Parathyroid adenoma (tissue), 2 donors: Measurements from ENCODE around the gene OS9.

Experiments used
- H2AFZ ChIP-seq: fragments of 300-600 bp; sonication (generic); one replicate; pipeline ENCODE4 v1.7.0; 2017; ENCODE audit warnings: antibody characterized with exemption, mild to moderate bottlenecking
- H3K27ac ChIP-seq: fragments of 300-600 bp; sonication (generic); one replicate; pipeline ENCODE4 v1.7.0; 2017
- H3K27me3 ChIP-seq: fragments of 300-600 bp; sonication (generic); one replicate; pipeline ENCODE4 v1.7.0; 2017; ENCODE audit warnings: low read length; ENCODE audit not compliant: control insufficient read depth, insufficient read depth
- H3K36me3 ChIP-seq: fragments of 300-600 bp; sonication (generic); one replicate; pipeline ENCODE4 v1.7.0; 2017; ENCODE audit warnings: low read length; ENCODE audit not compliant: control insufficient read depth, insufficient read depth
- H3K4me1 ChIP-seq: fragments of 300-600 bp; sonication (generic); one replicate; pipeline ENCODE4 v1.7.0; 2017; ENCODE audit warnings: control low read depth
- H3K4me2 ChIP-seq: fragments of 300-600 bp; sonication (generic); one replicate; pipeline ENCODE4 v1.7.0; 2017; ENCODE audit warnings: low read length
- H3K4me3 ChIP-seq: fragments of 300-600 bp; sonication (generic); one replicate; pipeline ENCODE4 v1.7.0; 2017; ENCODE audit warnings: low read depth, low read length
- H3K79me2 ChIP-seq: fragments of 300-600 bp; sonication (generic); one replicate; pipeline ENCODE4 v1.7.0; 2017; ENCODE audit warnings: control low read depth
- H3K9ac ChIP-seq: fragments of 300-600 bp; sonication (generic); one replicate; pipeline ENCODE4 v1.7.0; 2017; ENCODE audit warnings: mild to moderate bottlenecking
- H3K9me3 ChIP-seq: fragments of 300-600 bp; sonication (generic); one replicate; pipeline ENCODE4 v1.7.0; 2017; ENCODE audit warnings: low read length; ENCODE audit not compliant: control insufficient read depth
- TF ChIP-seq, protein P1 (sequence below): fragments of 300-600 bp; sonication (generic); IDR thresholded peaks from one replicate; pipeline ENCODE4 v1.7.0; 2017; ENCODE audit warnings: antibody characterized with exemption, mild to moderate bottlenecking
- donor health status: primary hyperparathyroidism.

Gene OS9

DNA sequence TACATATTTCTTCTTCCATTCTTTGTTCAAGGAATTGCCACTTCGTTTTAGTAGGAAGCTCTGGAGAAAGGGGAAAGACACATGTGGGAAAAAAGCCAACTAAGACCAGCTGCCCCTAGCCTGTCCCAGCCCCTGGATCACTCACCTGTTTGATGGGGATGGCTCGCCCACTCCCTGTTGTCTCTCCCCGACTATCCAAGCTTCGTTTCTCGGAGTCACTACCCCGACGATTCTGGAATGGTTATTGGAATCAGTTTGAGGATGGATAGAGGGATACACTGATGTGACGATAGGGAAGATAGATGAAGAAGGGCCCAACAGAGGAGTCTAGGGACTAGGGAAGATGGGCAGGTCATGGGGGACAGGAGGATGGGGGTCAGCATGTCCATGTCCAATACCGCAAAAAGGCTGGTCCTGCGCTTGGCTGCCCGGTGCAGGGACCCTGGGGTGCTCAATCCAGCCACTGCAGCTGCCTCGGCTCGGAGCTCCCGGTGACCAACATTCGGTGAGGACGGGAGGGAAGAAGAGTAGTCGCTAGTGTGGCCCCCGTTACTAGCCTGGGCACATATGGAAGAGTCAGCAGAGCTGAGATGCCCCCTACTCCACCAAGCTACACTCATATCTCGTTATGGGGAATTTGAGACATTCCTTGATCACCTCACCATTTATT lies 37.6 kb downstream of the OS9 start:
- Histone ChIP-seq H2AFZ (no peak overlapping the region), H3K27me3 (no peaks in the 10 kb centered on the region), H3K9ac (no peak overlapping the region), H3K36me3 (no peaks in the 10 kb centered on the region), H3K9me3 (no peaks in the 10 kb centered on the region), H3K4me3 (no peak overlapping the region), H3K27ac (no peak overlapping the region), H3K4me1 (peaks cover 16% of the 10 kb centered on the region), H3K79me2 (no peaks in the 10 kb centered on the region), H3K4me2 (no peak overlapping the region)
- TF ChIP-seq, protein P1, sequence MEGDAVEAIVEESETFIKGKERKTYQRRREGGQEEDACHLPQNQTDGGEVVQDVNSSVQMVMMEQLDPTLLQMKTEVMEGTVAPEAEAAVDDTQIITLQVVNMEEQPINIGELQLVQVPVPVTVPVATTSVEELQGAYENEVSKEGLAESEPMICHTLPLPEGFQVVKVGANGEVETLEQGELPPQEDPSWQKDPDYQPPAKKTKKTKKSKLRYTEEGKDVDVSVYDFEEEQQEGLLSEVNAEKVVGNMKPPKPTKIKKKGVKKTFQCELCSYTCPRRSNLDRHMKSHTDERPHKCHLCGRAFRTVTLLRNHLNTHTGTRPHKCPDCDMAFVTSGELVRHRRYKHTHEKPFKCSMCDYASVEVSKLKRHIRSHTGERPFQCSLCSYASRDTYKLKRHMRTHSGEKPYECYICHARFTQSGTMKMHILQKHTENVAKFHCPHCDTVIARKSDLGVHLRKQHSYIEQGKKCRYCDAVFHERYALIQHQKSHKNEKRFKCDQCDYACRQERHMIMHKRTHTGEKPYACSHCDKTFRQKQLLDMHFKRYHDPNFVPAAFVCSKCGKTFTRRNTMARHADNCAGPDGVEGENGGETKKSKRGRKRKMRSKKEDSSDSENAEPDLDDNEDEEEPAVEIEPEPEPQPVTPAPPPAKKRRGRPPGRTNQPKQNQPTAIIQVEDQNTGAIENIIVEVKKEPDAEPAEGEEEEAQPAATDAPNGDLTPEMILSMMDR = no peak

DNA sequence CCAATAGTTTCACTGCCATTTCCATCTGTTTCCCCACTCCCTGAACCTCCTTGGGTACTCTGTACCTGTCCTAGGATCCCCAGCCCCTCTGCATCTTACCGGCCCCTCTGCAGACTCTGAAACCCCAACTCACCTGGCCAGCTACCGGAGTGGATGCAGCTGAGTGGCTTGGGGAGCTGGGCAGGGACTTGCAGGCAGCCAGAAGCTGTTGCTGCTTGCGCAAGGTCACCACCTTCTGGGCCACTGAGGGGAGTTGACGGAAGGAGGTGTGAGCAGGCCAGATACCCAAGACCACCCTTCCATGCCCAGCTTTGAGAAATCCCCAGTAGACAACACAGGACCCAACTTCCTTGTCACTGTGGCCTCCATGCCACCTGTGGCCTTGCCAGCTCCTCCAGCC lies 38.3 kb downstream of the OS9 start:
- no peak overlapping the region for H2AFZ ChIP-seq
- H3K36me3 ChIP-seq = no peaks in the 10 kb centered on the region
- peaks cover 18% of the 10 kb centered on the region for H3K4me1 ChIP-seq
- H3K4me2 ChIP-seq = no peak overlapping the region
- no peaks in the 10 kb centered on the region for H3K9me3 ChIP-seq
- H3K27ac ChIP-seq = no peak overlapping the region
- TF ChIP-seq, protein P1 = no peak
- no peaks in the 10 kb centered on the region for H3K79me2 ChIP-seq
- H3K9ac ChIP-seq = no peak overlapping the region
- no peak overlapping the region for H3K4me3 ChIP-seq
- no peaks in the 10 kb centered on the region for H3K27me3 ChIP-seq

DNA sequence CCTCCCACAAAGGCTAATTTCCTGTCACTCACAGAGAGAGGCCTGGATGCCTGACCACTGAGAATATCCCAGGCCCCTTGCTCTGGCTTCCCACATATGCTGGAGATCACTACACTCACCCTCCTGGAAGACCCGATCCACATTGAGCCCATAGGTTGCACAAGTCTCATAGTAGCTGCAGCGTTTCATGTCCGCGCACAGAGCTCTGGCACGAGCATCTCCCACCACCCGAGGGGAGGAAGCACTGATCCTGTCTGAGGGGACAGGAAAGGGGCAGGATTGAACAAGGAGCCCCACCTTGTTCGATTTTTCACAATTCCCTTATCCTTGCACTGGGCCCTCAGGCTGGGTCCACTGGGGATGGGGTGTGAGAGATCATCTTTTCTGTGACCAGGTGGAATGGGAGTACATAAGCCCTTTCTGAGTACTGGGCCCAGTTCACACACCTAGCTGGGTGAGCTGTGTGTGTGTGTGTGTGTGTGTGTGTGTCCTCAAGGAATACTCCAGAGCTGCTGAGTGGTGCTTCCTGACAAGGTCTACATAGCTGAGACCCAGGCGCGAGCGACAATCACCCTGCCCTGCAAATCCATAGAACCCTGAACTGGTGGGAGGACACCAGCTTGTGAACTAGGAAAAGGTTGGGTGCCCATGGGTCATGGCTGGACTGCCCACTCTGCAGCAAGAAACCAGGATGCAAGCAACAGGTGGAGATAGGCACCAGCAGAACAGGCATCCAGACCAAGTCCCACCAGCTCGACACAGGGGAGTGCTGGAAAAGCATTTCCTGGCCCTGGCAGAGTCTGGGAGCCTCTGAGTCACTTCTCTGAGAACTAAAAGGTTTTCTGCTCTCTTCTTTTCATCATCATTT lies 39.0 kb downstream of the OS9 start:
- H3K36me3 ChIP-seq = no peaks in the 10 kb centered on the region
- no peak overlapping the region for H3K27ac ChIP-seq
- peaks cover 19% of the 10 kb centered on the region for H3K4me1 ChIP-seq
- no peak overlapping the region for H2AFZ ChIP-seq
- TF ChIP-seq, protein P1 = no peak
- no peaks in the 10 kb centered on the region for H3K79me2 ChIP-seq
- no peaks in the 10 kb centered on the region for H3K9me3 ChIP-seq
- H3K4me2 ChIP-seq = no peak overlapping the region
- H3K27me3 ChIP-seq = no peaks in the 10 kb centered on the region
- H3K4me3 ChIP-seq = no peak overlapping the region
- no peak overlapping the region for H3K9ac ChIP-seq

DNA sequence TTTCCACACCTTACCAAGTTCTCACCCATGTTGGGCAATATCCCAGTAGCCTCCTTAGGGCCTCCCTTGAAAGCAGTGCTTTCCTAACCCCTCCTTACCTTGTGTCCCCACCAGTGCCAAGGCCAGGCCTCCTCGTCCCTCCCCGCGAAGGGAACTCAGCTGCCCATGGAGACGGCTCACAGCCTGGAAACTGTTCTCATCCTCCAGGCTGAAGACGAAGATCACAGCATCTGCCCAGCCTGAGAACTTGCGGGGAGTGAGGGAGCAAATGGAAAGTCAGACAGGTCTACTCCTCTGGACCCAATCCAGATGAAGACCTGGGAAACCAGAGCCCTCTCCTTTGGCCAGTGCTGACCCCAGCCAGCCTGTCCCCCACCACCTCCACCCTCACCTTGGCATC lies 40.0 kb downstream of the OS9 start:
- Histone ChIP-seq H3K27ac (no peak overlapping the region), H3K4me3 (no peak overlapping the region), H3K9me3 (no peaks in the 10 kb centered on the region), H2AFZ (no peak overlapping the region), H3K27me3 (no peaks in the 10 kb centered on the region), H3K79me2 (no peaks in the 10 kb centered on the region), H3K36me3 (no peaks in the 10 kb centered on the region), H3K4me2 (no peak overlapping the region), H3K9ac (no peak overlapping the region), H3K4me1 (peaks cover 14% of the 10 kb centered on the region)
- TF ChIP-seq, protein P1 = no peak
